SK-N-SH treated with all-trans-retinoic acid at 6 μM for 48 hours (cell line): ENCODE measurements around the gene NNAT.
"Not testable (repeated sequence)": the region's sequence is repeated elsewhere in the genome, so short reads cannot be mapped to it uniquely, and the experiment has no call there.

ENCODE experiments used
- ATAC-seq: fragments of 200-7000 bp; cut with Tn5 transposase; 3 replicates; pipeline ENCODE4 v1.9.1; 2020; ENCODE audit warnings: mild to moderate bottlenecking, moderate library complexity
- ARNTL ChIP-seq: fragments of 450-650 bp; formaldehyde crosslinking; IDR thresholded peaks from 2 replicates; pipeline ENCODE4 v1.5.0; 2020; ENCODE audit warnings: low read depth, mild to moderate bottlenecking, moderate library complexity, borderline replicate concordance
- BACH2 ChIP-seq: fragments of 250-450 bp; sonication (Bioruptor Pico); IDR thresholded peaks from 2 replicates; pipeline ENCODE4 v1.9.0; 2021; ENCODE audit warnings: mild to moderate bottlenecking, borderline replicate concordance
- CREB5 ChIP-seq: fragments of 250-450 bp; sonication (Bioruptor Pico); IDR thresholded peaks from 2 replicates; pipeline ENCODE4 v1.5.1; 2020; ENCODE audit warnings: low read depth, mild to moderate bottlenecking, moderate library complexity
- CSDC2 ChIP-seq: fragments of 250-450 bp; sonication (Bioruptor Pico); IDR thresholded peaks from 2 replicates; pipeline ENCODE4 v1.5.0; 2020; ENCODE audit warnings: mild to moderate bottlenecking, moderate library complexity
- CSRNP3 ChIP-seq: fragments of 250-450 bp; sonication (Bioruptor Pico); IDR thresholded peaks from 2 replicates; pipeline ENCODE4 v1.5.1; 2021; ENCODE audit warnings: mild to moderate bottlenecking, moderate library complexity
- ESRRG ChIP-seq: fragments of 250-450 bp; sonication (Bioruptor Pico); IDR thresholded peaks from 2 replicates; pipeline ENCODE4 v1.6.1; 2021; ENCODE audit warnings: mild to moderate bottlenecking
- GLIS3 ChIP-seq: fragments of 250-450 bp; sonication (Bioruptor Pico); IDR thresholded peaks from 2 replicates; pipeline ENCODE4 v1.5.0; 2020; ENCODE audit warnings: mild to moderate bottlenecking, moderate library complexity
- ISL1 ChIP-seq: fragments of 250-450 bp; sonication (Bioruptor Pico); IDR thresholded peaks from 2 replicates; pipeline ENCODE4 v2.1.2; 2022; ENCODE audit warnings: mild to moderate bottlenecking, moderate library complexity
- OSR1 ChIP-seq: fragments of 250-450 bp; sonication (Bioruptor Pico); IDR thresholded peaks from 2 replicates; pipeline ENCODE4 v1.8.0; 2022; ENCODE audit warnings: moderate library complexity, mild to moderate bottlenecking, inconsistent platforms
- PATZ1 ChIP-seq: fragments of 250-450 bp; sonication (Bioruptor Pico); IDR thresholded peaks from 2 replicates; pipeline ENCODE4 v1.8.0; 2020; ENCODE audit warnings: mild to moderate bottlenecking, moderate library complexity, borderline replicate concordance
- POU6F1 ChIP-seq: fragments of 250-450 bp; sonication (Bioruptor Pico); IDR thresholded peaks from 2 replicates; pipeline ENCODE4 v1.8.0; 2021; ENCODE audit warnings: low read depth, mild to moderate bottlenecking, moderate library complexity, borderline replicate concordance
- PPARA ChIP-seq: fragments of 250-450 bp; sonication (Bioruptor Pico); IDR thresholded peaks from 2 replicates; pipeline ENCODE4 v1.5.0; 2020; ENCODE audit warnings: mild to moderate bottlenecking, borderline replicate concordance
- RARB ChIP-seq: fragments of 250-450 bp; sonication (Bioruptor Pico); IDR thresholded peaks from 2 replicates; pipeline ENCODE4 v1.8.0; 2021; ENCODE audit warnings: mild to moderate bottlenecking, moderate library complexity
- SNAI2 ChIP-seq: fragments of 250-450 bp; sonication (Bioruptor Pico); IDR thresholded peaks from 2 replicates; pipeline ENCODE4 v1.5.0; 2020; ENCODE audit warnings: mild to moderate bottlenecking, moderate library complexity
- TCF4 ChIP-seq: fragments of 250-450 bp; sonication (Bioruptor Pico); IDR thresholded peaks from 2 replicates; pipeline ENCODE4 v1.8.0; 2021; ENCODE audit warnings: mild to moderate bottlenecking, moderate library complexity, borderline replicate concordance
- TOX ChIP-seq: fragments of 250-450 bp; sonication (Bioruptor Pico); IDR thresholded peaks from 2 replicates; pipeline ENCODE4 v1.8.0; 2021; ENCODE audit warnings: mild to moderate bottlenecking, moderate library complexity, borderline replicate concordance
- TSHZ2 ChIP-seq: fragments of 250-450 bp; sonication (Bioruptor Pico); IDR thresholded peaks from 2 replicates; pipeline ENCODE4 v1.5.0; 2020; ENCODE audit warnings: mild to moderate bottlenecking, moderate library complexity
- ZC3H10 ChIP-seq: fragments of 250-450 bp; sonication (Bioruptor Pico); IDR thresholded peaks from 2 replicates; pipeline ENCODE4 v1.5.1; 2021; ENCODE audit warnings: mild to moderate bottlenecking, moderate library complexity
- ZFP3 ChIP-seq: fragments of 250-450 bp; sonication (Bioruptor Pico); IDR thresholded peaks from 2 replicates; pipeline ENCODE4 v1.5.0; 2020; ENCODE audit warnings: mild to moderate bottlenecking, moderate library complexity
- ZFP30 ChIP-seq: fragments of 450-650 bp; formaldehyde crosslinking; IDR thresholded peaks from 2 replicates; pipeline ENCODE4 v1.5.0; 2022; ENCODE audit warnings: mild to moderate bottlenecking, moderate library complexity
- ZNF565 ChIP-seq: fragments of 450-650 bp; formaldehyde crosslinking; conservative IDR thresholded peaks from 2 replicates; pipeline ENCODE4 v1.5.0; 2020; ENCODE audit warnings: low read depth, mild to moderate bottlenecking, moderate library complexity
- ZNF70 ChIP-seq: fragments of 450-650 bp; formaldehyde crosslinking; IDR thresholded peaks from 2 replicates; pipeline ENCODE4 v1.5.0; 2020; ENCODE audit warnings: mild to moderate bottlenecking, moderate library complexity

Gene NNAT

GRCh38 chr20:37552415-37552814, 31.4 kb downstream of the NNAT start:
- ATAC-seq = no peak
- no peak for TF ChIP-seq ZNF565 (CRISPR knock-in tag)
- TF ChIP-seq SNAI2 (CRISPR knock-in tag) = no peak
- no peak for TF ChIP-seq ZFP3 (CRISPR knock-in tag)
- TF ChIP-seq CSRNP3 (CRISPR knock-in tag) = no peak
- no peak for TF ChIP-seq ESRRG (CRISPR knock-in tag)
- TF ChIP-seq TCF4 = no peak
- no peak for TF ChIP-seq GLIS3 (CRISPR knock-in tag)
- no peak for TF ChIP-seq CSDC2
- no peak for TF ChIP-seq POU6F1 (CRISPR knock-in tag)
- no peak for TF ChIP-seq ZNF70 (CRISPR knock-in tag)
- TF ChIP-seq ARNTL = no peak
- TF ChIP-seq PPARA = no peak
- TF ChIP-seq ISL1 = no peak
- no peak for TF ChIP-seq TSHZ2 (CRISPR knock-in tag)
- TF ChIP-seq TOX = no peak
- no peak for TF ChIP-seq CREB5 (CRISPR knock-in tag)
- TF ChIP-seq BACH2 (CRISPR knock-in tag) = no peak
- no peak for TF ChIP-seq OSR1 (CRISPR knock-in tag)

- ATAC-seq = not testable (repeated sequence)
These were observed 33.8 kb downstream of the NNAT start for GRCh38 chr20:37554721-37555298.

GRCh38 chr20:37556538-37556937, 35.5 kb downstream of the NNAT start:
- ATAC-seq = no peak
- TF ChIP-seq ZC3H10 = no peak
- TF ChIP-seq ZFP3 (CRISPR knock-in tag) = no peak
- TF ChIP-seq RARB = no peak
- TF ChIP-seq ZNF70 (CRISPR knock-in tag) = no peak
- no peak for TF ChIP-seq ISL1
- TF ChIP-seq POU6F1 (CRISPR knock-in tag) = no peak
- no peak for TF ChIP-seq ZFP30
- no peak for TF ChIP-seq ARNTL
- TF ChIP-seq TCF4 = no peak
- TF ChIP-seq PATZ1 (CRISPR knock-in tag) = no peak
- TF ChIP-seq CREB5 (CRISPR knock-in tag) = no peak
- no peak for TF ChIP-seq OSR1 (CRISPR knock-in tag)
- TF ChIP-seq PPARA = no peak
- TF ChIP-seq SNAI2 (CRISPR knock-in tag) = no peak
- TF ChIP-seq TSHZ2 (CRISPR knock-in tag) = no peak
- no peak for TF ChIP-seq TOX
